PC-9 (cell line): ENCODE measurements around the gene SDCCAG8. TPM values are rescaled to one million over a fixed set of nuclear protein-coding genes. Genes with fewer than 3 reads are reported as not detected.

Experiments
- BruUV-seq: library from RNA; stranded (reverse); fragments of 400-500 nt; replicated peaks from 2 replicates; lab custom pipeline; 2021; lab: Mats Ljungman, UMichigan
- CTCF ChIA-PET: fragments of 300-600 bp; sonication (Branson Sonifier 250); formaldehyde crosslinking; loops from one replicate; lab custom pipeline; 2022; ENCODE audit warnings: antibody characterized with exemption; lab: Charles Lee
- POLR2A ChIA-PET: fragments of 300-600 bp; sonication (Branson Sonifier 250); formaldehyde crosslinking; loops from one replicate; lab custom pipeline; 2022; ENCODE audit warnings: antibody characterized with exemption; ENCODE audit not compliant: unreplicated experiment; lab: Charles Lee
- DNase-seq, 2 experiments: peaks; one replicate each; pipeline versions ENCODE4 v3.0.0 to v3.0.0-alpha.2; 2015 to 2022; ENCODE audit warnings: mixed read lengths in 1 of 2
- H2AFZ ChIP-seq: fragments of 200-600 bp; sonication (generic); 2 replicates; pipeline ENCODE4 v1.8.1; 2017; ENCODE audit warnings: antibody characterized with exemption
- H3F3A ChIP-seq: fragments of 200-600 bp; sonication (generic); 2 replicates; pipeline ENCODE4 v1.8.1; 2017; ENCODE audit warnings: antibody characterized with exemption, mild to moderate bottlenecking, low read depth; ENCODE audit not compliant: insufficient read depth
- H3K27ac ChIP-seq: fragments of 200-600 bp; sonication (generic); 2 replicates; pipeline ENCODE4 v1.6.1; 2016; ENCODE audit warnings: mixed run types
- H3K27me3 ChIP-seq: fragments of 200-600 bp; sonication (generic); 2 replicates; pipeline ENCODE4 v1.6.1; 2016; ENCODE audit warnings: low read depth, mixed run types; ENCODE audit not compliant: insufficient read depth
- H3K36me3 ChIP-seq: fragments of 200-600 bp; sonication (generic); 2 replicates; pipeline ENCODE4 v1.6.1; 2016; ENCODE audit warnings: low read depth, mixed run types
- H3K4me1 ChIP-seq: fragments of 200-600 bp; sonication (generic); replicated peaks from 2 replicates; pipeline ENCODE4 v1.6.1; 2016; ENCODE audit warnings: mixed run types; ENCODE audit not compliant: insufficient read depth
- H3K4me2 ChIP-seq: fragments of 200-600 bp; sonication (generic); 2 replicates; pipeline ENCODE4 v1.6.1; 2017; ENCODE audit warnings: mixed run types
- H3K4me3 ChIP-seq: fragments of 200-600 bp; sonication (generic); 2 replicates; pipeline ENCODE4 v1.6.1; 2016; ENCODE audit warnings: mixed run types
- H3K79me2 ChIP-seq: fragments of 200-600 bp; sonication (generic); 2 replicates; pipeline ENCODE4 v1.6.1; 2017; ENCODE audit warnings: low read depth, mixed run types
- H3K9me2 ChIP-seq: fragments of 200-600 bp; sonication (generic); 2 replicates; pipeline ENCODE4 v1.8.1; 2017; ENCODE audit warnings: mild to moderate bottlenecking; ENCODE audit not compliant: insufficient read depth
- H3K9me3 ChIP-seq: fragments of 200-600 bp; sonication (generic); 2 replicates; pipeline ENCODE4 v1.8.1; 2016; ENCODE audit warnings: low read depth; ENCODE audit not compliant: insufficient read depth
- H4K20me1 ChIP-seq: fragments of 200-600 bp; sonication (generic); 2 replicates; pipeline ENCODE4 v1.8.1; 2017; ENCODE audit not compliant: insufficient read depth
- EZH2 ChIP-seq: fragments of 200-600 bp; sonication (generic); IDR thresholded peaks from 2 replicates; pipeline ENCODE4 v1.8.0; 2017; ENCODE audit warnings: antibody characterized with exemption, low read depth
- intact Hi-C: fragments of 100-400 bp; cut with micrococcal nuclease; formaldehyde crosslinking; loops from one replicate; pipeline ENCODE4 v1.10.0; 2022; ENCODE audit not compliant: unreplicated experiment
- total RNA-seq: library from RNA; stranded (reverse); gene quantifications from 2 replicates; pipeline ENCODE4 v1.2.3, GENCODE V29; 2021
- TF ChIP-seq, protein P1 (sequence below): fragments of 200-600 bp; sonication (generic); conservative IDR thresholded peaks from 2 replicates; pipeline ENCODE4 v1.6.1; 2017; ENCODE audit warnings: mixed run types, antibody characterized with exemption, mild to moderate bottlenecking, moderate library complexity

The SDCCAG8 gene
- total RNA-seq, 1 experiment from 2014 or later: 22.7 TPM

GRCh38 chr1:243421784-243422183 lies 165.9 kb downstream of the SDCCAG8 start:
- ChIA-PET POLR2A (interaction anchor here (0.6 kb wide), 1 partner anchor 1092 kb away, joined by 6 read pairs; no protein-coding TSS in a partner anchor), CTCF (no interaction called here)
- Histone ChIP-seq H3K27me3 (no peaks in the 10 kb centered on the region), H3K9me3 (no peaks in the 10 kb centered on the region), H3F3A (no peaks in the 10 kb centered on the region), H2AFZ (no peak overlapping the region), H3K9me2 (no peaks in the 10 kb centered on the region; the same call in 1 of the 2 replicates), H4K20me1 (no peaks in the 10 kb centered on the region), H3K4me2 (no peak overlapping the region), H3K36me3 (no peaks in the 10 kb centered on the region), H3K4me1 (no peaks in the 10 kb centered on the region), H3K4me3 (no peak overlapping the region), H3K79me2 (no peaks in the 10 kb centered on the region), H3K27ac (no peak overlapping the region)
- peak in 1 of 2 experiments; percentile 43 for DNase-seq
- intact Hi-C loops: no loop called here
- BruUV-seq: no TSS peak
- no peak for TF ChIP-seq EZH2
- TF ChIP-seq, protein P1, sequence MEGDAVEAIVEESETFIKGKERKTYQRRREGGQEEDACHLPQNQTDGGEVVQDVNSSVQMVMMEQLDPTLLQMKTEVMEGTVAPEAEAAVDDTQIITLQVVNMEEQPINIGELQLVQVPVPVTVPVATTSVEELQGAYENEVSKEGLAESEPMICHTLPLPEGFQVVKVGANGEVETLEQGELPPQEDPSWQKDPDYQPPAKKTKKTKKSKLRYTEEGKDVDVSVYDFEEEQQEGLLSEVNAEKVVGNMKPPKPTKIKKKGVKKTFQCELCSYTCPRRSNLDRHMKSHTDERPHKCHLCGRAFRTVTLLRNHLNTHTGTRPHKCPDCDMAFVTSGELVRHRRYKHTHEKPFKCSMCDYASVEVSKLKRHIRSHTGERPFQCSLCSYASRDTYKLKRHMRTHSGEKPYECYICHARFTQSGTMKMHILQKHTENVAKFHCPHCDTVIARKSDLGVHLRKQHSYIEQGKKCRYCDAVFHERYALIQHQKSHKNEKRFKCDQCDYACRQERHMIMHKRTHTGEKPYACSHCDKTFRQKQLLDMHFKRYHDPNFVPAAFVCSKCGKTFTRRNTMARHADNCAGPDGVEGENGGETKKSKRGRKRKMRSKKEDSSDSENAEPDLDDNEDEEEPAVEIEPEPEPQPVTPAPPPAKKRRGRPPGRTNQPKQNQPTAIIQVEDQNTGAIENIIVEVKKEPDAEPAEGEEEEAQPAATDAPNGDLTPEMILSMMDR: no peak

- CTCF ChIA-PET: no interaction called here
- BruUV-seq: no TSS peak
- H4K20me1 ChIP-seq: no peaks in the 10 kb centered on the region
- no peaks in the 10 kb centered on the region for H3K36me3 ChIP-seq
- no peaks in the 10 kb centered on the region for H3K9me3 ChIP-seq
- no peak overlapping the region for H3K27ac ChIP-seq
- no peaks in the 10 kb centered on the region for H3K4me1 ChIP-seq
- H2AFZ ChIP-seq: no peak overlapping the region
- POLR2A ChIA-PET: no interaction called here
- no peak for DNase-seq
- intact Hi-C loops: no loop called here
- no peak overlapping the region for H3K4me3 ChIP-seq
- H3K4me2 ChIP-seq: no peak overlapping the region
- no peaks in the 10 kb centered on the region for H3K27me3 ChIP-seq
- TF ChIP-seq, protein P1: no peak
- no peaks in the 10 kb centered on the region; the same call in 1 of the 2 replicates for H3K9me2 ChIP-seq
- H3F3A ChIP-seq: no peaks in the 10 kb centered on the region
- no peaks in the 10 kb centered on the region for H3K79me2 ChIP-seq
Observed at GRCh38 chr1:243422362-243422761, 166.5 kb downstream of the SDCCAG8 start.

GRCh38 chr1:243428084-243428483 lies 172.2 kb downstream of the SDCCAG8 start:
- H3K4me2 ChIP-seq: no peak overlapping the region
- ChIA-PET POLR2A (no interaction called here), CTCF (no interaction called here)
- H2AFZ ChIP-seq: no peak overlapping the region
- H3K27ac ChIP-seq: no peak overlapping the region
- H3K4me3 ChIP-seq: no peak overlapping the region
- H3K79me2 ChIP-seq: no peaks in the 10 kb centered on the region
- intact Hi-C loops: no loop called here
- BruUV-seq: no TSS peak
- DNase-seq: no peak
- no peaks in the 10 kb centered on the region for H3K27me3 ChIP-seq
- no peaks in the 10 kb centered on the region for H3K36me3 ChIP-seq
- H3K4me1 ChIP-seq: no peaks in the 10 kb centered on the region
- no peaks in the 10 kb centered on the region; the same call in 1 of the 2 replicates for H3K9me2 ChIP-seq
- no peak for TF ChIP-seq EZH2
- TF ChIP-seq, protein P1: no peak
- no peaks in the 10 kb centered on the region for H4K20me1 ChIP-seq
- no peaks in the 10 kb centered on the region for H3F3A ChIP-seq
- H3K9me3 ChIP-seq: no peaks in the 10 kb centered on the region
